Heart right ventricle (tissue), 16 donors: ENCODE measurements around the gene DLX5. TPM values are rescaled to one million over a fixed set of nuclear protein-coding genes. Genes with fewer than 3 reads are reported as not detected.
A peak's percentile ranks its signal among the peaks of the same experiment; 100 is the strongest.

Experiments used
- ATAC-seq, 8 donors: fragments of 200-7000 bp; cut with Tn5 transposase; one replicate each; pipeline ENCODE4 v1.9.1; 2020; ENCODE audit warnings: mild to moderate bottlenecking in 8 of 8, moderate library complexity in 8 of 8, moderate number of reproducible peaks in 1 of 8
- DNase-seq, 2 donors: peaks; one replicate each; pipeline ENCODE4 v3.0.0-alpha.2; 2020
- H3K27ac ChIP-seq, 10 donors: fragments of 200-600 bp; sonication (generic) in 2 of 10; one replicate each; pipeline versions ENCODE4 v1.5.0 to v1.8.0; 2020 to 2022; ENCODE audit warnings: mild to moderate bottlenecking in 3 of 10
- H3K27me3 ChIP-seq, 7 donors: fragments of 200-600 bp; one replicate each; pipeline ENCODE4 v1.8.0; 2021 to 2022; ENCODE audit warnings: mild to moderate bottlenecking in 2 of 7
- H3K36me3 ChIP-seq, 9 donors: fragments of 200-600 bp; sonication (generic) in 1 of 9; one replicate each; pipeline versions ENCODE4 v1.5.0 to v1.8.0; 2020 to 2022; ENCODE audit warnings: mild to moderate bottlenecking in 2 of 9
- H3K4me1 ChIP-seq, 9 donors: fragments of 200-600 bp; sonication (generic) in 1 of 9; one replicate each; pipeline versions ENCODE4 v1.5.0 to v1.8.0; 2020 to 2022; ENCODE audit warnings: mild to moderate bottlenecking in 4 of 9
- H3K4me3 ChIP-seq, 10 donors: fragments of 200-600 bp; sonication (generic) in 2 of 10; one replicate each; pipeline versions ENCODE4 v1.5.0 to v1.8.0; 2020 to 2022; ENCODE audit warnings: mild to moderate bottlenecking in 7 of 10, moderate library complexity in 2 of 10
- H3K9me3 ChIP-seq, 11 donors: fragments of 200-600 bp in 10 of 11; sonication (generic) in 2 of 11; one replicate each; pipeline versions ENCODE4 v1.5.0 to v1.8.0; 2013 to 2022; ENCODE audit warnings: mild to moderate bottlenecking in 2 of 11, control low read depth in 1 of 11, moderate library complexity in 1 of 11
- WGBS, 2 donors: extraction: QIAGEN DNeasy Blood & Tissue Kit; methylation state at CpG; one replicate each; pipeline ENCODE4 v1.1.7; 2013; ENCODE audit warnings: inconsistent platforms in 1 of 2; 5-methylcytosine and 5-hydroxymethylcytosine counted together
- intact Hi-C, 10 donors: fragments of 100-400 bp; cut with DNase I; formaldehyde crosslinking; loops; one replicate each; pipeline versions ENCODE4 v1.11.1 to v1.14.2; 2022
- polyA plus RNA-seq, 2 donors: library from polyadenylated mRNA; stranded (reverse); fragments of 200-250 nt; gene quantifications; one replicate each; pipeline ENCODE4 v1.2.3, GENCODE V29; 2013
- total RNA-seq, 10 donors: library from RNA; stranded (reverse); fragmentation: NEBNext Ultra II Directional in 3 of 10; extraction: Animal tissue kit (Norgen Biotek cat#: 25700) in 3 of 10; gene quantifications; one replicate each; pipeline versions ENCODE4 v1.2.1 to v1.2.4, GENCODE V29; 2021 to 2023
- TF ChIP-seq, protein P1 (sequence below), 9 donors: fragments of 200-600 bp; sonication (generic) in 2 of 9; IDR thresholded peaks; one replicate each; pipeline versions ENCODE4 v1.5.0 to v1.8.0; 2021 to 2022; ENCODE audit warnings: antibody characterized with exemption in 9 of 9, mild to moderate bottlenecking in 5 of 9, moderate library complexity in 1 of 9
- donor health status: Arrhythmogenic right ventricular cardiomyopathy.
- donor health status: ischemic (EF 13 %, LVEDD 7.1; RV severe dilation, severe dysfunction).
- donor health status: healthy with polysubstance abuse.
- donor health status: DM: no; HTN: yes; CAD: no.
- donor health status: DM: no; HTN: no; CAD: no.
- donor health status: ischemic (EF 25% LVEDD 6.9; RV normal size, moderate dysfunction).
- donor health status: ischemic (EF 25% LVEDD 5.7; RV mildly dilated, moderate dysfunction).
- donor health status: healthy.
- donor health status: DM: yes; HTN: yes; CAD: no.
- donor health status: Ischemic cardiomyopathy.
- donor health status: ischemic (EF 35%, LVEDD 5.7; RV mildly dilated, moderate dysfunction).
- donor health status: nonischemic (EF 11% LVEDD 7.7; RV severe dilation, severe dysfunction).
- donor health status: DM: yes; HTN: yes; CAD: no.
- donor health status: PGD.
- donor health status: ischemic (EF 29% LVEDD 5.4; RV normal size, mild dysfunction).
- donor health status: nonischemic (EF 23%, LVEDD 6.1; RV moderate dilation, normal function).

The DLX5 gene
- total and polyA plus RNA-seq, 12 donors = 0.09 TPM; not detected in 11

DNA sequence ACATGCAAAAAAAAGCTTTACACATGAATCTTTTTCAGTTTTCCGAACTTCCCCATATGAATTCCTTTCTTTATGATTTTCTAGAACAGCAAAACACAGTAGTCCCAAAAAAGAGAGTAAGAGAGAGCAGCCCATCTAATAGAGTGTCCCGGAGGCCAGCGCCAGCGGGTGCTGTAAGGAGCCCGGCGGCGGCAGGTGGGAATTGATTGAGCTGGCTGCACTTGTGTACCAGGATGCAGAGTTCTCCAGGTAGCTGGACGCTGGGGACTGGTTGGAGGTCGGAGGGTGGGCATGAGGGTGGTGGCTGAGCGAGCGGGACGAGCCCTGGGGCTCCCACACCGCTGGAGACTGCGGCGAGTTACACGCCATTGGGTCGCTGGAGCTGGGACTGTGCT is 4.0 kb downstream of the DLX5 start:
- DNase-seq = no peak
- WGBS, 2 donors = 4 to 16% methylated on average over 17 of the region's 17 CpGs
- Histone ChIP-seq H3K9me3 (no peaks in the 10 kb centered on the region), H3K4me1 (peaks cover 6 to 63% (median 44%) of the 10 kb centered on the region in 9 donors), H3K36me3 (no peaks in the 10 kb centered on the region), H3K4me3 (peak overlapping the region in 1 of 10 donors; percentile 6), H3K27ac (no peak overlapping the region), H3K27me3 (peaks cover 46 to 100% (median 98%) of the 10 kb centered on the region in 7 donors)
- intact Hi-C loops = loop anchor here in 6 of 10 donors (5.0 to 10.0 kb wide), 4 partner anchors 606 to 1106 kb away; no protein-coding TSS in a partner anchor
- ATAC-seq = no peak
- TF ChIP-seq, protein P1, sequence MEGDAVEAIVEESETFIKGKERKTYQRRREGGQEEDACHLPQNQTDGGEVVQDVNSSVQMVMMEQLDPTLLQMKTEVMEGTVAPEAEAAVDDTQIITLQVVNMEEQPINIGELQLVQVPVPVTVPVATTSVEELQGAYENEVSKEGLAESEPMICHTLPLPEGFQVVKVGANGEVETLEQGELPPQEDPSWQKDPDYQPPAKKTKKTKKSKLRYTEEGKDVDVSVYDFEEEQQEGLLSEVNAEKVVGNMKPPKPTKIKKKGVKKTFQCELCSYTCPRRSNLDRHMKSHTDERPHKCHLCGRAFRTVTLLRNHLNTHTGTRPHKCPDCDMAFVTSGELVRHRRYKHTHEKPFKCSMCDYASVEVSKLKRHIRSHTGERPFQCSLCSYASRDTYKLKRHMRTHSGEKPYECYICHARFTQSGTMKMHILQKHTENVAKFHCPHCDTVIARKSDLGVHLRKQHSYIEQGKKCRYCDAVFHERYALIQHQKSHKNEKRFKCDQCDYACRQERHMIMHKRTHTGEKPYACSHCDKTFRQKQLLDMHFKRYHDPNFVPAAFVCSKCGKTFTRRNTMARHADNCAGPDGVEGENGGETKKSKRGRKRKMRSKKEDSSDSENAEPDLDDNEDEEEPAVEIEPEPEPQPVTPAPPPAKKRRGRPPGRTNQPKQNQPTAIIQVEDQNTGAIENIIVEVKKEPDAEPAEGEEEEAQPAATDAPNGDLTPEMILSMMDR (IDR thresholded peaks at IDR 0.05) = no peak

DNA sequence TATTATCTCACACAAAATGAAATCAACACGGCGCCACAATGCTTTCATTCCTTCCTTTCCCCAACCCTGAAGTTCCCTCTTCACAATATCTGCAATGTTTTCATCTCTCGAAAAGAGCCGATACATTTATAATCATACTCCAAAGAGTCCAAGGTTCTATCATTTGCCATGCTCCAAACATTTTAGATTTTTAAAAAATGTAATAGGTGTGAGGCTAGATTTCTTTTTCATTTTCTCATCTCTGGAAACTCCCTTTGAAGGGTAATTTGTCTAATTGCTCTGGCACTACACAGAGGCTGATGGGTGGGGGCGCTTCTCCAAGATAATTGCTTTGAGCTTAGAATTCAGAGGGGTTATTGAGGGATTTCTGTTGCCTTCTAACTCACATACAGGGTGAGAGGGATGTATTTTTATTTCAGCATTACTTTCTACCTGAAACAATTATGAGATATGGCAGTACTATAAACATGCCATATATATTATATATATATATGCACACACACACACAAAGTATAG is 4.9 kb downstream of the DLX5 start:
- intact Hi-C loops = loop anchor here in 6 of 10 donors (5.0 to 10.0 kb wide), 4 partner anchors 605 to 1105 kb away; no protein-coding TSS in a partner anchor
- DNase-seq = no peak
- Histone ChIP-seq H3K9me3 (no peaks in the 10 kb centered on the region), H3K27me3 (peaks cover 53 to 100% (median 98%) of the 10 kb centered on the region in 7 donors), H3K27ac (no peak overlapping the region), H3K4me3 (no peak overlapping the region), H3K36me3 (no peaks in the 10 kb centered on the region), H3K4me1 (peaks cover 6 to 58% (median 43%) of the 10 kb centered on the region in 9 donors)
- TF ChIP-seq, protein P1 (IDR thresholded peaks at IDR 0.05) = no peak
- no peak for ATAC-seq
- 9 to 17% methylated on average over 5 of the region's 5 CpGs for WGBS, 2 donors

DNA sequence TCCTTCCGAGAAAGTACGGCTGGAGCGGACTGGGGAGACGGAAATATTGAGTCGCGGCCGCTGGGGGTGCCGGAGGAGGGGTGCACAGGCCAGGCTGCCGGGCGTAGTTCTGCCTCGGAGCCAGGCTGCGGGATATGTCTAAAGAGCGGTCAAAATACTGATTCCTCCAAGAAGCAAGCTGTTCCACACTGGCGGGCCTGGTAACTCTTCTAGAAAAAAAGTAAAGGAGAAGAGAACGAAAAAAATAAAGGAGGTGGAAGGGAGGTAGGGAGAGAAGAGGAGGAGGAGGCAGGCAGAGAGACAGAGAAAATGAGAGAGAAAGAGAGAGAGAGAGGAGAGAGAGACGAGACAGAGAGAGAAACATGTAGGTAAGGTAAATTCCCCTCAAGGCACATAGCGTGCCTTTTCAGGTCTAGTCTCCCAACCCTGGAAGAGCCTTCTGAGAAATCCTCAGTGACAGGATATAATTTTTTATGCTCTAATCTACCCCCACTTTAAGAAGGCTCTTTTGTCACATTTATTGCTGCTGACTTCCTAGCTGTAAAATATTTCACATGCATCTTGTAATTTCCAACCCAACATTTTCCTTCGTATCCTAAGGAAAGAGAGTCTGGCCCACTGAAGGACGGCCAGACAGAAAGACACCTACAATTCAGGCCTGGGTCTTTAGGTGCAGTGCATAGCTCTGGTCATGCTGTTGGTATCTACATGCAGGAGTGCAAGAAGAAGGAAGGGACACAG is 5.7 kb downstream of the DLX5 start:
- 5 to 10% methylated on average over 19 of the region's 19 CpGs for WGBS, 2 donors
- Histone ChIP-seq H3K36me3 (no peaks in the 10 kb centered on the region), H3K4me1 (peaks cover 6 to 50% (median 35%) of the 10 kb centered on the region in 9 donors), H3K9me3 (no peaks in the 10 kb centered on the region), H3K27ac (no peak overlapping the region), H3K27me3 (peaks cover 48 to 100% (median 98%) of the 10 kb centered on the region in 7 donors), H3K4me3 (no peak overlapping the region)
- ATAC-seq (no peak), DNase-seq (no peak)
- intact Hi-C loops = no loop called here
- TF ChIP-seq, protein P1 (IDR thresholded peaks at IDR 0.05) = no peak

DNA sequence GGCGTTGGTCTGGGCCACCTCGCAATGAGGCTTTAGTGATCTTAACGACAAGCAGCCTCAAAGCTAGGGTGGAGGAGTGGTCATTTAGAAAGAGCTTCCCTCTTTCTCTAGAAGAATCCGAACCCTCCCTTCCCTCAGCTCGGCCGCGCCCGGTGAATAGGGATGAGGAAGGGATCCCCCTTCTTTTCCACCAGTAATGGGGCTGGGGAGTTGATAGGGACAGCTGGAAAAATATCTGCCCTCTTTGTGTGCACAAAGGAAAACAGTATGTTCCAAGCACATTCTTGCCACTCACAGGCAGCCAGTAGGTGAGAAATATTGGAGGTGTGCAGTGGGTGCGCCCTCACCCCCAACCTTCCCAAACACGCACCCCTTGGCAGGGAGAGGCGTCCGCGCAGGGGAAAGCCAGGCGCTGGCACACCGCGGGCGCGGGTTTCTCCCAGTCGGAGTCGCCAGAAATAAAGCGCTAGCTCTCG is 6.5 kb downstream of the DLX5 start:
- no peak for DNase-seq
- Histone ChIP-seq H3K9me3 (no peaks in the 10 kb centered on the region), H3K4me1 (peaks cover 6 to 46% (median 33%) of the 10 kb centered on the region in 9 donors), H3K36me3 (no peaks in the 10 kb centered on the region), H3K27ac (no peak overlapping the region), H3K27me3 (peaks cover 46 to 100% (median 98%) of the 10 kb centered on the region in 7 donors), H3K4me3 (peak overlapping the region in 5 of 10 donors; percentile 5 to 27 (median 15))
- TF ChIP-seq, protein P1 (IDR thresholded peaks at IDR 0.05) = no peak
- intact Hi-C loops = no loop called here
- no peak for ATAC-seq
- 1 to 3% methylated on average over 22 of the region's 22 CpGs for WGBS, 2 donors
